GM23338 (cell line): ENCODE measurements around the gene ZBTB20. TPM values are rescaled to one million over a fixed set of nuclear protein-coding genes. Genes with fewer than 3 reads are reported as not detected.

Source experiments
- ATAC-seq: fragments of 200-7000 bp; cut with Tn5 transposase; 3 replicates; pipeline ENCODE4 v1.9.1; 2020
- DNase-seq: peaks from one replicate; pipeline ENCODE4 v3.0.0-alpha.2; 2015; ENCODE audit warnings: low spot score
- H2AFZ ChIP-seq: fragments of 200-600 bp; sonication (generic); 2 replicates; pipeline ENCODE4 v1.8.0; 2016; ENCODE audit warnings: antibody characterized with exemption, mild to moderate bottlenecking, moderate library complexity
- H3F3A ChIP-seq: fragments of 200-600 bp; sonication (generic); replicated peaks from 2 replicates; pipeline ENCODE4 v1.8.0; 2017; ENCODE audit warnings: antibody characterized with exemption, mixed run types, low read depth
- H3K27ac ChIP-seq: fragments of 200-600 bp; sonication (generic); 2 replicates; pipeline ENCODE4 v1.6.1; 2016; ENCODE audit warnings: low read depth
- H3K27me3 ChIP-seq: fragments of 200-600 bp; sonication (generic); 2 replicates; pipeline ENCODE4 v1.8.0; 2016; ENCODE audit warnings: mild to moderate bottlenecking, mixed run types, moderate library complexity; ENCODE audit not compliant: insufficient read depth
- H3K36me3 ChIP-seq: fragments of 200-600 bp; sonication (generic); 2 replicates; pipeline ENCODE4 v1.8.0; 2016; ENCODE audit warnings: mild to moderate bottlenecking; ENCODE audit not compliant: insufficient read depth
- H3K4me1 ChIP-seq: fragments of 200-600 bp; sonication (generic); 2 replicates; pipeline ENCODE4 v1.8.0; 2016; ENCODE audit warnings: mild to moderate bottlenecking, moderate library complexity; ENCODE audit not compliant: insufficient read depth
- H3K4me2 ChIP-seq: fragments of 200-600 bp; sonication (generic); 2 replicates; pipeline ENCODE4 v1.7.1; 2017; ENCODE audit warnings: mixed run types
- H3K4me3 ChIP-seq: fragments of 200-600 bp; sonication (generic); 2 replicates; pipeline ENCODE4 v1.6.1; 2016; ENCODE audit warnings: mixed run types
- H3K79me2 ChIP-seq: fragments of 200-600 bp; sonication (generic); replicated peaks from 2 replicates; pipeline ENCODE4 v1.8.0; 2017; ENCODE audit warnings: mild to moderate bottlenecking; ENCODE audit not compliant: insufficient read depth
- H3K9me2 ChIP-seq: fragments of 200-600 bp; sonication (generic); 2 replicates; pipeline ENCODE4 v1.8.0; 2017; ENCODE audit not compliant: insufficient read depth
- H4K20me1 ChIP-seq: fragments of 200-600 bp; sonication (generic); replicated peaks from 2 replicates; pipeline ENCODE4 v1.8.0; 2017; ENCODE audit warnings: mild to moderate bottlenecking; ENCODE audit not compliant: insufficient read depth
- H3K27ac Mint-ChIP-seq: 2 replicates; pipeline ENCODE4 v1.8.0; 2020; ENCODE audit warnings: inconsistent platforms, mild to moderate bottlenecking, moderate library complexity, mixed read lengths
- H3K27me3 Mint-ChIP-seq: 3 replicates; pipeline ENCODE4 v1.8.0; 2022; ENCODE audit warnings: low read depth, mild to moderate bottlenecking, moderate library complexity, mixed read lengths, inconsistent platforms; ENCODE audit not compliant: insufficient read depth, poor library complexity
- H3K36me3 Mint-ChIP-seq: 3 replicates; pipeline ENCODE4 v1.8.0; 2021; ENCODE audit warnings: low read depth, mild to moderate bottlenecking, inconsistent platforms, moderate library complexity, mixed read lengths
- H3K4me1 Mint-ChIP-seq: 3 replicates; pipeline ENCODE4 v1.8.0; 2020; ENCODE audit warnings: mild to moderate bottlenecking, inconsistent platforms, mixed read lengths
- H3K4me3 Mint-ChIP-seq: 3 replicates; pipeline ENCODE4 v1.8.0; 2021; ENCODE audit warnings: moderate library complexity, mild to moderate bottlenecking, inconsistent platforms, mixed read lengths
- H3K9me3 Mint-ChIP-seq: 3 replicates; pipeline ENCODE4 v1.8.0; 2020; ENCODE audit warnings: moderate library complexity, mild to moderate bottlenecking, inconsistent platforms, mixed read lengths
- CREB1 ChIP-seq: fragments of 250-450 bp; sonication (Bioruptor Pico); IDR thresholded peaks from 2 replicates; pipeline ENCODE4 v1.5.0; 2020; ENCODE audit warnings: low read depth, mild to moderate bottlenecking, moderate library complexity
- EZH2 ChIP-seq: fragments of 200-600 bp; sonication (generic); IDR thresholded peaks from one replicate; pipeline ENCODE4 v1.8.0; 2017; ENCODE audit warnings: antibody characterized with exemption, mild to moderate bottlenecking, low read depth; ENCODE audit not compliant: unreplicated experiment
- JUNB ChIP-seq: IDR thresholded peaks from one replicate; pipeline ENCODE4 v1.6.1; 2016; ENCODE audit warnings: antibody characterized with exemption; ENCODE audit not compliant: unreplicated experiment
- POLR2AphosphoS5 ChIP-seq: IDR thresholded peaks from 2 replicates; pipeline ENCODE4 v1.6.1; 2016; ENCODE audit warnings: antibody characterized with exemption, low read depth
- REST ChIP-seq: IDR thresholded peaks from one replicate; pipeline ENCODE4 v1.6.1; 2018; ENCODE audit warnings: antibody characterized with exemption; ENCODE audit not compliant: unreplicated experiment
- STAT1 ChIP-seq: IDR thresholded peaks from one replicate; pipeline ENCODE4 v1.6.1; 2016; ENCODE audit warnings: antibody characterized with exemption; ENCODE audit not compliant: unreplicated experiment
- ZNF114 ChIP-seq: fragments of 250-450 bp; sonication (Bioruptor Pico); IDR thresholded peaks from 2 replicates; pipeline ENCODE4 v1.5.0; 2020; ENCODE audit warnings: mild to moderate bottlenecking, moderate library complexity
- ZNF331 ChIP-seq: fragments of 250-450 bp; sonication (Bioruptor Pico); IDR thresholded peaks from 2 replicates; pipeline ENCODE4 v1.5.0; 2020; ENCODE audit warnings: low read depth, mild to moderate bottlenecking, moderate library complexity
- ZNF462 ChIP-seq: fragments of 250-450 bp; sonication (Bioruptor Pico); IDR thresholded peaks from 2 replicates; pipeline ENCODE4 v1.5.0; 2020; ENCODE audit warnings: mild to moderate bottlenecking, moderate library complexity
- polyA plus RNA-seq: library from polyadenylated mRNA; unstranded; fragments of >200 nt; fragmentation: Nextera tagmentation; extraction: Ambion mirVana; gene quantifications from 2 replicates; pipeline ENCODE4 v1.2.1, GENCODE V29; 2016
- total RNA-seq: library from RNA; depleted of rRNA; stranded (reverse); fragments of >200 nt; shearing (Covaris generic); gene quantifications from 2 replicates; pipeline ENCODE4 v1.2.3, GENCODE V29; 2014
- TF ChIP-seq, protein P1 (sequence below), 2 experiments: fragments of 200-600 bp in 1 of 2; sonication (generic) in 1 of 2; conservative IDR thresholded peaks; 2 replicates each; pipeline versions ENCODE4 v1.5.1 to v1.6.1; 2016 to 2017; ENCODE audit warnings: antibody characterized with exemption in 2 of 2, low read depth in 2 of 2, mild to moderate bottlenecking in 2 of 2, moderate library complexity in 1 of 2

ZBTB20 gene
- total and polyA plus RNA-seq, 2 experiments from 2014 or later: 2.0 to 3.3 TPM

DNA sequence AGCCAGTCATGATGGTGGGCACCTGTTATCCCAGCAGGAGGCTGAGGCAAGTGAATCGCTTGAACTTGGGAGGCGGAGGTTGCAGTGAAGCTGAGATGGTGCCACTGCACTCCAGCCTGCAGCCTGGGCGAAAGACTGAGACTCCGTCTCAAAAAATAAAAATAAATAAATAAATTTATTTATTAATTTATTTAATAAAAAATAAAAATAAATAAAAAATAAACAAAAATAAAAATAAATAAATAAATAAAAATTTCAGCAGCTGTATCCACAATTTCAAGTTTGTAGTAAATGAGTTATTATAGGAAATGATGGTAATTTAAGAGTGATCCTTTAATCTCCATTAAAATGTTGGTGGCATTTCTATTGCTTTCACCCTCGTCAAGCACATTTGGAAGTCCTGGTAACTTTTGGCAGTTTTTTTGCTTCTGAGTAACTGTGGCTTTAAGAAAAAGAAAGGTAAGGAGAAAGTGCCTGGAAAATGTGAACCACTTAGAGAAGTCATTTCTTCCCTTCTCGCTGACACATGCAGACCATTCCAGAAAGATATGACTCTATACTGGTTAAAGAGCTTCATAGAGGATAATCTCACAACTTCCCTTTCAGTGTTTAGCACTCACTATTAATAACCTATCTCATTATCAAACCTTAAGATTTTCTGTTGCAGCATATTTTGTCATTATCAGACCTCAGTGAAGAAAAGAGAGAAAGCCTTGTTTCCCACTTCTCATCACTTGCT, 556.6 kb downstream of the ZBTB20 start (continued):
- TF ChIP-seq JUNB (no peak), STAT1 (no peak), EZH2 (no peak)
- TF ChIP-seq, protein P1, sequence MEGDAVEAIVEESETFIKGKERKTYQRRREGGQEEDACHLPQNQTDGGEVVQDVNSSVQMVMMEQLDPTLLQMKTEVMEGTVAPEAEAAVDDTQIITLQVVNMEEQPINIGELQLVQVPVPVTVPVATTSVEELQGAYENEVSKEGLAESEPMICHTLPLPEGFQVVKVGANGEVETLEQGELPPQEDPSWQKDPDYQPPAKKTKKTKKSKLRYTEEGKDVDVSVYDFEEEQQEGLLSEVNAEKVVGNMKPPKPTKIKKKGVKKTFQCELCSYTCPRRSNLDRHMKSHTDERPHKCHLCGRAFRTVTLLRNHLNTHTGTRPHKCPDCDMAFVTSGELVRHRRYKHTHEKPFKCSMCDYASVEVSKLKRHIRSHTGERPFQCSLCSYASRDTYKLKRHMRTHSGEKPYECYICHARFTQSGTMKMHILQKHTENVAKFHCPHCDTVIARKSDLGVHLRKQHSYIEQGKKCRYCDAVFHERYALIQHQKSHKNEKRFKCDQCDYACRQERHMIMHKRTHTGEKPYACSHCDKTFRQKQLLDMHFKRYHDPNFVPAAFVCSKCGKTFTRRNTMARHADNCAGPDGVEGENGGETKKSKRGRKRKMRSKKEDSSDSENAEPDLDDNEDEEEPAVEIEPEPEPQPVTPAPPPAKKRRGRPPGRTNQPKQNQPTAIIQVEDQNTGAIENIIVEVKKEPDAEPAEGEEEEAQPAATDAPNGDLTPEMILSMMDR (conservative IDR thresholded peaks at IDR 0.05; ENCODE audit: low read depth in 2 of 2): no peak

- Histone ChIP-seq H3K36me3 (no peaks in the 10 kb centered on the region), H4K20me1 (no peaks in the 10 kb centered on the region), H3K4me1 (peaks cover 16% of the 10 kb centered on the region), H2AFZ (no peak overlapping the region), H3F3A (no peaks in the 10 kb centered on the region), H3K27ac (no peak overlapping the region), H3K9me2 (no peaks in the 10 kb centered on the region), H3K79me2 (no peaks in the 10 kb centered on the region), H3K4me3 (no peak overlapping the region), H3K4me2 (no peak overlapping the region), H3K27me3 (no peaks in the 10 kb centered on the region)
- Mint-ChIP-seq H3K36me3 (no peaks in the 10 kb centered on the region), H3K27me3 (peaks cover 2% of the 10 kb centered on the region), H3K27ac (no peak overlapping the region), H3K4me1 (peaks cover 15% of the 10 kb centered on the region), H3K9me3 (no peaks in the 10 kb centered on the region), H3K4me3 (no peak overlapping the region)
- no peak for DNase-seq
- no peak for ATAC-seq
- TF ChIP-seq STAT1 (no peak), ZNF114 (CRISPR knock-in tag) (no peak), EZH2 (no peak), ZNF462 (CRISPR knock-in tag) (no peak), JUNB (no peak), CREB1 (CRISPR knock-in tag) (no peak), REST (no peak), POLR2AphosphoS5 (no peak), ZNF331 (CRISPR knock-in tag) (no peak)
- TF ChIP-seq, protein P1 (conservative IDR thresholded peaks at IDR 0.05; ENCODE audit: low read depth in 2 of 2): no peak
Measured at GRCh38 chr3:114587986-114588385, 559.1 kb downstream of the ZBTB20 start.
